AML-193 (cell line): ENCODE measurements around the gene GRIA3.

Experiments used
- DNase-seq, 2 experiments: peaks; one replicate each; lab custom pipeline; 2025; lab: John Stamatoyannopoulos, UW

The GRIA3 gene

DNA sequence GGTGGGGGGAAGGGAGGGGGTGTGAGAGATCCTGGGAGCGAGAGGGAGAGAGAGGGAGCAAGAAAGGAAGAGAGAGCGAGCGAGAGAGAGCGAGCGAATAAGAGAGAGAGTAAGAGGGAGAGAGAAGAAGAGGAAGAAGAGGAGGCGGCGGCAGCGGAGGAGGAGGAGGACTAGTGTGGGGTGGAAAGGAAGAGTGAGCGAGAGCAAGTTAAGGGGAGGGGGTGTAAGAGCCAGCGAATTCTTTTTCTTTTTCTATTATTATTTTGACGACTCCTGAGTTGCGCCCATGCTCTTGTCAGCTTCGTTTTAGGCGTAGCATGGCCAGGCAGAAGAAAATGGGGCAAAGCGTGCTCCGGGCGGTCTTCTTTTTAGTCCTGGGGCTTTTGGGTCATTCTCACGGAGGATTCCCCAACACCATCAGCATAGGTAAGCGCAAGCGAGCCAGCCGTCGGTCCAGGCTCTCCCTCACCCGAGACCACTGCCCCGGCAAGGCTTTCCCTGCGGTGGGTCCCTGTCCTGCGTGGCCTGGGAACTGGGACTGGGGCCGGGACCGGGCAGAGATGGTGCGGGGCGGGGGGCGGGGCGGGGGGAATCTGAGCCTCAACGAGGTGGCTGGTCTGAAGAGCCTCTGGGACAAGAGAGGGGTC, at the start of gene GRIA3:
GRIA3 (plus strand) TSS at position 60 of the 647 bp plus-strand sequence; CDS start at position 318, 258 bp downstream.
- DNase-seq: no peak

DNA sequence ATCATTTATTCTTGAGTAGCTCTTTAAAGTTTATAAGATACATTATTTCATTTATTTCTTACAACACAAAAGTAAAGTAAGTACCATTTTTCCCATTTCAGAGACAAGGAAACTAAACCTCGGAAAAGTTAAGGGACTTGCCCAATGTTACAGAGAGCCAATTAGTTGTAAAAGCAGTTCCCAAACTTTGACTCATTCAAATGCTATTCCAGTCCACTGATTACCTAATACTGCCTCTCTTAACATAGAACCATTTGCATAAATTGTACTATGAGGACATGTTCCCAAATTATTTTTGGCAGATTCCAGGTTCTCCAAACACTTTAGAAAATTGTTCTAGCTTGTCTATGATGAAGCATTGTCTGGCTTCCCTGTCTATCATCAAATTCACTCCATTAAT, 45.6 kb upstream of the GRIA3 start:
- DNase-seq: no peak

DNA sequence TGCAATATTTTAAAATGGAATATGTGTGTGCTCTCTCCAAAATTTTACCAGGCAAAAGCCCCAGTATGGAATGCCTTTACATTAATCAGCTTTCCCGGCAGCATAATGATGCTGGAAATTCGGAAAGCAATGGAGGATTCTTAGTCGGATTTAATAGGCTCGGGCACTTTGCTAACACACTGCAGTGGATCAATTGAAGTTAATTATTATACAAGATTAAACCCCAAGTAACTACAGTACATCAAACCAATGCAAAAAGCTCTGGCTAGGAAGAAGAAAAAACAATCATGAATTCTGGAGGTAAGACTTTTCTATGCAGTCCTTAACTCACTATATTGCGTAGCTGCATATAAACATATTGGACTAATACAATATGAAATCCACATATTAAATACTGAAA, 43.6 kb upstream of the GRIA3 start:
- no peak for DNase-seq

DNA sequence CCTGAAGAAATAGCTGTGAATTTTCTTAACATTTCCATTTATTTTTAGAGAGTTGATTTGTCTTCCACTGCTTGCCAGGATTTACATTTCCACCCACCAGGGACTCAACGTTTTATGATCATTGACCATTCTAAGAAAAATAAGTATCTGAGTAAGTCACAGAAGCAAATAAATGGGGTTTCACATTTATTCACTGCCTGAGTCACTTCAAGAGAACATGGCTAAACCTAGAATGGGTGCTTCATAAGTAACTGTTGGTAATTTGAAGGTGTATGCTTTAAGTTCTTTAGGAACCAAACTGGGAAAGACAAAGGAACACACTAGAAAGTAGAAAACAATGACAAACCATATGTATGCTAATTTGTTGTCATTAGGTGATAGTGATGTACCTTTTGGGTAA, 43.2 kb upstream of the GRIA3 start:
- DNase-seq: no peak

DNA sequence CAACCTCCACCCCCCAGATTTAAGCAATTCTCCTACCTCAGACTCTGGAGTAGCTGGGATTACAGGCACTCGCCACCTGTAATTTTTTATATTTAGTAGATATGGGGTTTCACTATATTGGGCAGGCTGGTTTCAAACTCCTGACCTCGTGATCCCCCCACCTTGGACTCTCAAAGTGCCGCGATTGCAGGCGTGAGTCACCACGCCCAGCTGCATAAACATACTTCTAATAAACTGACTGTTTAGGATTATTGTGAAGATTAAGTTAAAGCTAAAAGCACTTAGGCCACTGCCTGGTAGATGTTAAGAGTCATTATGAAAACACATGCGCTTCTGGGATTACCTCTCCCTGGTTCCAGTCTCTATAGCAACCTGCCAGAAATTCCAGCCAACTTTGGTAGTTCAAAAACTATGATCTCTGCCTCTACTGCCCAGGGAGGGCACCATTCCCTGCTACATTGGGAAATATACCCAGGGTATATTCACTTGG, 30.2 kb upstream of the GRIA3 start:
- DNase-seq: no peak

DNA sequence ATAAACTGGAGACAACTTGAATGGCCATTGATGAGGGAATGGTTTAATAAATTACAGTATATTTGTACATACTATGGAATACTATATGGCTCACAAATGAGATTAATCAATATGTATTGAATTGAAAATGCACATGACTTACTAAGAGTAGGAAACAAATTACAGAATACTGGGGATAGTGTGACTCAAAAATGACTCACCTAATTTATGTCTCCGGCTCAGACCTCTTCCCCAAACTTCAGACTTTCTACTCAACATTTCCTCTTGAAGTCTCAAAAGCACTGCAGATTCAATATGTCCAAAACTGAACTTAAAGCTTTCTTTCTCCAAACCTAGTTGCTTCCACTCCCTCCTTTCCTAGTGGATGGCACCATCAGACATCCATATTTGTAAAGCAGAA, 28.8 kb upstream of the GRIA3 start:
- no peak for DNase-seq

DNA sequence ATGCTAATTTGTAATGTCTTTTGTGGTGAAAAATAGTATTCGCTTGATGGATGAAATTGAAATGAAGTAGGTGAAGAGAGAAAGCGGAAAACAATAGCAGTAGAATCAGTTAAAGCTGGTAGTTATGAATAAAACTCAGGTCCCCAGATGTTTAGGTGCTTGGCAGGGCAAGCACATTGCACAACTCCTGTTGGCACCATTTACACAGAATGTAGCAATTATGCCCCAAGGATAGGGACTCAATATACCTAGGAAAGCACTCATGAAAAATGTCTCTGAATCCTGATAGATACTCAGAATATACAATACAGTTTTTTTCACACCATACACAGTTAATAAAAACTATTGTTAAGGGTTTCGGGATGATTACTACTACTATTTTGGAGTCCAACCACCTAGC, 26.5 kb upstream of the GRIA3 start:
- no peak for DNase-seq

DNA sequence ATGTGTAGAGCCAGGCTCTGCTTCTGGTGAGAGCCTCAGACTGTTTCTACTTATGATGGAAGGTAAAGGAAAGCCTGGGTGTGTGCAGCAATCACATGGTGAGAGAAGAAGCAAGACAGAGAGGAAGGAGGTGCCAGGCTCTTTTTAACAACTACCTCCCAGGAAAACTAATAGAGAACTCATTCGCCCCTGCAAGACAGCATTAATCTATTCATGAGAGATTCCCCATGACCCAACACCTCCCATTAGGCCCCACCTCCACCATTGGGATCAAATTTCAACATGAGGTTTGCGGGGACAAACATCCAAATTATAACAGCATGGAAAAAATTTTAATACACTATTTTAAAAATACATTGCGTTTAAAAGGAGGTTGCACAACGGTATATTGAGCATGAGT, 24.7 kb upstream of the GRIA3 start:
- DNase-seq: no peak

DNA sequence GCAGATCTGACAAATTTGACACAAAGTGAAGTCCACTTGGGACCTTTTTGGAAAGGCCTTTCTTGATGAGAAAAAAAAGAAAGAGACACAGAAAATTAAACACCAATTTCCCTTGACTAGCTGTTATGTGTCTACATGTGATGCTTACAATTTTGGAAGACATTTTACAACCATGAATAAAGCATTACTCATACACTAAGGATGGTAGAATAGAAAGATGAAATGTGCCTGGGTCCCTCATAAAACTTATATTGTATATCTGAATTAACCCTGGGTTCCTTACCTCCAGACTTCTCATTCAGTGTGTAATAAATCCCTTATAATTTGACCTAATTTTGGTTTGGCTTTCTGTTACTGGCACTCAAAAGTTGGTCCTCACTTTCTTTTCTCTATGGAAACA, 16.5 kb upstream of the GRIA3 start:
- DNase-seq: no peak

DNA sequence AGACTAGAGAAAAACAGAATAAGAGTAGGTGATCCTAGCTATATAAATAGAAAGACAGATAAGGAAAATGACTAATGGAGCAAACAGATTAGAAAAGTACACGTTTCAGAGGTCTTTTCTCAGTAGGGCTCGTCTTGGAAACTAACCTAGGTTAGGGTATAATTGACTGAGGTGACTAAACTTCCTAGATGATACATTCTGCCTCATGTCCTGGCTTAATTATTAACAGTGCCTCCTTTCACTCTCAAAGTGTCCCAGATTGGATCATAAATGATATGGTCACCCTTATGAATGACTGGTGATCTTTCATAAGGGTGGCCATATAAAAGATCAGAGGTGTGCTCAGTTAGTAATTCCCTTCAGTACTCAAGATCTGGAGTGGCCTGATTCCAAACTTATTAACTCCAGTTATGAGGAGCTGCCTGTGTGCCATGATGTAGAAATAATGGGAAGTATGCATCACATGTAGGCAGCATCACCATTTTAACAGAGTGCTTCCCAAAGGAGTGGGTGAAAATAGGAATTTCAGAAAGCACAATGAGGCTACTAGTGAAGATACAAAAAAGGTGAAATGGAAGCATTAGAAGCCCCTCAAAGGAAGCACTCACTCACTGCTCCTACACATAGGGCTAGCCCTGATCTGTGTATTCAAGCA, 14.7 kb upstream of the GRIA3 start:
- DNase-seq: no peak

DNA sequence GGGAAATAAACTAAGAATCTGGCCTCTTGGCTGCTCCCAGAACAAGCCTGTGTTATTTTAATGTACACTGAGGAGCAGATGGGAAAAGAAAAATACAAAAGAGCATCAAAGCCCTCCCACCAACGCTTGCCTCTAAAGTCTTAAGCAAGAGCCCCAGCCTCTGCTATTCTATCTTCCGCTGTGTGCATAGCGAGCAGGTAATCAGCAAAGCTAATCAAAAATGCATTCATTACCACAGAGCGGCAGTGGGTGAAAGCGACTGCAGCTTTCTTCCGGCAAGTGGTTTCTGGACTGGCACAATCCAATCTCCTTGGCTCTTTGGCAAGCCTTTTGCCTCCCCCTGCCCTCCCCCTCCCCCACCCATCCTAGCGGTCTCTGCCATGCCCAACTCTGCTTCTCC, 13.5 kb upstream of the GRIA3 start:
- DNase-seq: no peak

DNA sequence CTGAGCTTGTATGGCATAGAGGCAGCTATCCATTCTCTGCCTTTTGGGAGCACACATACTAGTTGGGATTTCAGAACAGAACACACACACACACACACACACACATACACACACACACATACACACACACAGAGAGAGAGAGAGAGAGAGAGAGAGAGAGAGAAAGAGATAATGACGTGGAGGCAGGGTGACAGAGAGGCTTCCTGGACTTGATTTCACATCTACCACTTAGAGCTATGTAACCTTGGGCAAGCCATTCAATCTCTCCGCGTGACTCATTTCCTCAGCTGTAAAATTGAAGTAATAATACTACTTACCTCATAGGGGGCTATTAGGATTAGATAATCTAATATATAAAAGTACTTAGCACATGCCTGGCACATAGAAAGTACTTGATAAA, 12.3 kb upstream of the GRIA3 start:
- DNase-seq: no peak

DNA sequence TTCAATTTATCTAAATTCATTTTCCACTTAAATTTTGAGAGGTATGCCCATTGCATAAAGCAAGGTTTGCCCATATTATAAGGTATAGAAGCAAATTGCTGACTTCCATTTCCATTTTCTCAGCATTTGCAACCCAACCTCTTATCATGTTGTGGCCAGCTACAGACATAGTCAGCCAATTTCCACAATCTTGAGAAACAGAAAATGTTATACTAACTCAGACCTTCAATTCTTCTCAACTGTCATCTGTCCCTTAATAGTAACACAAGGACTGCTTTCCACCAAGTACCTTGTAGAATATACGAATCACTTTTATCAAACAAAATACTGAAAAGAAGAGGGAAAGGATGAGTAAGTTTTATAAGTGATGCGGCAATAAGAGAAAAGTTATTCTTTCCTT, 11.2 kb upstream of the GRIA3 start:
- DNase-seq: no peak

DNA sequence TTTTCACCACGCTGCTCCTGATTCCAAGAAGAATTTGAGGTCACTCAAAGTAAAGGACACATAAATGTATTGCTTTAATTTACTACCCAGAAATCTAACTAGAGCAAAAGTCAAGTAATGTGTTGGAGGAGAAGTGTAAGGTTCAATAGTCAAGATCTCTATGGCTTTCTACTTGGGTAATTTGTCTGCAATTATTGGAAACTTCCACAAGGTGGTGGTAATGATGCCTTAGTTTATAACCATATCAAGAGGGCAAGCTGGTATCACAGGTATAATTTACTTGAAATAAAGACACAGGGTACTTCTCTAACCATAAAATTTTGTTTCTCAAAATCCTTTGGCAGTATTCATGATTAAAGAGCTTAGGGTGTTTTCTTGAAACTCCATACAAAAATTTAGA, 10.2 kb upstream of the GRIA3 start:
- DNase-seq: peak; percentile 0 to 27

DNA sequence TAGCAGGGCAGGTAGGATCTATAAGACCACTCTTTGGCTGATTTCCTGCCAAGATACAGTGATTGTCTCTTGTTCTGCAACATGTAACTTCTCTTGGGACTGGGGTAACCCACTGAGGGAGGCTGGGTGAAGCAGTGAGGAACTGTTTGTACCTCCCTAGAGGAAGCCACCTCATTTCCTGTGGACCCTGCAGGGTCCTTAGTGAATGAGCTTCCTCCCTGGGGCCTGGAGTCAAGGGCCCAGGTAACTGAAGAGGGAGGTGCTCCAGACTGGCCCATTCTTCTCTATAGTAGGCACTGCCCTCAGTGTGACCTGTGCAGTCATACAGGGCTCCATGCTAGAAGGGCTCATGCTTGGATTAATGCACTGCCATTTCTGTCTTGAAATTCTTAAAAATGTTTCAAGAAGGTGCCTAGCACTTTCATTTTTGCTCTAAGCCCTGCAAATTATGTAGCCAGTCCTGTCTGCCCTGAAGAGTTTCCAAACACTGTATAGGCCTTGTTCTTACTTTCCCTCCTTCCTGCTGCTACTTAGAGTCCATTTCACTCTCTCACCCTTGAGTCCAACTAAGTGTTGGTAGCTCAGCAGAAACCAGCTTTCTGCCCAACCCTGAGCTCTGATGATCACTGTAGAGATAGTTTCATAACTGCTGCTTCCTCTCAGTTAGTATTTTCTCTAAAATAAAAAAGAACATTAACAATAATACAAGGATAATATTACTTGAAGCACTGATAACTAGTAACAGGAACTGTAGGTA, 8.5 kb upstream of the GRIA3 start:
- DNase-seq: no peak

DNA sequence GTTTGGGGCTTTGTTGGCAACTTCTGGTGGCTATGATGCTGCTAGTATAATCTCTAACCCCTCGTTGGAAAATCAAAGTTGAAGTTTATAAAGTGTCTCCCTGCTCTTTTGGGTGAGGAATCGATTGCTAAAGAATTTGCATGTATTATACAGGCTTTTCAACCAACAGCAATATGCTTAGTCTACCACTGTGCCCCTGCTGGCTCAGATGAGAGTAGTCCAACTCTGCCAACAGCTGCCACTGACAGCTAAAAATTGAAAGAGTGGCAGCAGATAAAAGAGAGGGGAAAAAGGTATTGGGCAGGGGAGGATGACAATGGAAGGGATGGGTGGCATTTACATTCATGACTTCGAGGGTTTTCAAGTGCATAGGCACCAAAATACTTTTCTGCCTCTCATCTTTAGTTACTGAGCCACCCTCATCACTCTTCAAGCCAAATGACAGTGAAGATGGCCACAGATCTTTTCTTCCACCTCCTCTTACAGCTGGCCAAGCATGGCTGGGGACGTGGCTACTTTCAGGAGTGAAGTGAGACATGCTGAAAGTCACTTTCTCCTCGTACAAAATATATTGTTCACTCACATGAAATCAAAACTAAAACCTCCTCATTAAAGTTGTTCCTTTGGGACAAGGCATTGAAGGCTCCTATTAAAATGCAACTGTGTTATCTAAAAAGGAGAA, 2.7 kb upstream of the GRIA3 start:
- no peak for DNase-seq

DNA sequence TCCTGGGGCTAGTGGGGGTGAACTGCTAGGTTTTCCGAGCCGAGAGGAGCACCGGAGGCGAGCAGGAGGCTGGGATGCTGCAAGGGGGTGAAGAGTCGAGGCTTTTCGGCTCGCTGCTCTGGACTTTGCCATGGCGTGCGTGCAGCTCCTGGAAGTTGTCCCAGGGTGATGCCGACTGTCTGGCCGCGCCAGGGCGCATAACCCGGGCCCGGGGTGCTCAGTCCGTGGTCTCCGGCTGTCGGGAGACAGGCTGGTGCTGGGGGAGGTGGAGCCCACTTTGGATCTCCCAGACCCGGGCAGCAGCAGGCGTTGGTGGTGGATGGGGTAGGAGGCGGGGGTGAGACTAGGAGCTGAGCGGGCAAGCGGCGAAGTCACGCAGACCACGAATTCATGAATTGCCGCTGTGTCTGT, 793 bp downstream of the GRIA3 start:
- no peak for DNase-seq

DNA sequence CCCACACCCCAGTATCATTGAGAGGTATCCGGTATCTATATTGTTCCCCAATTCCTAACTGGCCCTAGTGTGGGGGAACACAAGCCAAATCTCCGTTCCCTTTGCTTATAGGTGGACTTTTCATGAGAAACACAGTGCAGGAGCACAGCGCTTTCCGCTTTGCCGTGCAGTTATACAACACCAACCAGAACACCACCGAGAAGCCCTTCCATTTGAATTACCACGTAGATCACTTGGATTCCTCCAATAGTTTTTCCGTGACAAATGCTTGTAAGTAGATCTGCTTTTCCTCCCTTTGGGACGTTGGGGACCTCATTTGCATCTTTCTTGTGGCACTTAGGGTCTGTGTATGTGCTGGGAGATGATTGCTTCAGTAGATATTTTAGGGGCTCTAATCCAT, 1.6 kb downstream of the GRIA3 start:
- DNase-seq: no peak

DNA sequence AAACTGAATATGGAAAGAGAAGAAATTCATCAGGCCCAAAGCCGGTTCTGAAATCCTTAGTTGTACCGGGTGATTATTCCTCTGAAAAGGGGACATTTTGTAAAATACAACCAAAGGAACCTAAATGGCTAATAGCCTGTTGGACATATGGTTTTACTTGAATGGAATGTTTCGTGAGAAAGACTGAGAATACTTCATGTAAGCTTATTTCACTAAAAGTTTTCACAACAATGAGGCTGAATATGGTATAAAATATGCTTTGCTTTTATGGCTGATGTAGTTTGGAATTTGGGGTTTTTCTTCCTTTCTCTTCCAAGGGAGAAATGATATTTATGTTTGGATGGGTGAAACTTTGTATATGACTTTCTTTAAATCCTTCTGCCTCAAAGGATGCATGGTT, 2.7 kb downstream of the GRIA3 start:
- DNase-seq: no peak

DNA sequence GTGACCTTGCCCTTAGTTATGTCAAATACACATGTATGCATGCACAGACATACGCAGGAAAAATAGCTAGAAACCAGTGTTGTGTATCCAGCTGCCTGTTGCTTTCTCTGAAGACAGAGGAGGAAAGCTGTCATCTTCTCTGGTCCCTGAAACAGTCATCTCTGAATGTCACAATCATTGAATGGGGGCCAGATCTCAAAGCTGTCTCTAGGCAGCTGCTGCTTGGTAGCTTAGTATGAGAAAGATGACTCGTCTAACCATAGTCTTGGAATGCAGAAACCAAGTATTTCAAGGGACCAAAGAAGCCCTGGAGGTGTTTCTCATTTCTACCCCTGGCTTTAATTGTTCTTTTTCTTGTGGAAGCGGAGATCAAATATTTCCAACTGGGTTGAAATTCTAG, 4.0 kb downstream of the GRIA3 start:
- no peak for DNase-seq

DNA sequence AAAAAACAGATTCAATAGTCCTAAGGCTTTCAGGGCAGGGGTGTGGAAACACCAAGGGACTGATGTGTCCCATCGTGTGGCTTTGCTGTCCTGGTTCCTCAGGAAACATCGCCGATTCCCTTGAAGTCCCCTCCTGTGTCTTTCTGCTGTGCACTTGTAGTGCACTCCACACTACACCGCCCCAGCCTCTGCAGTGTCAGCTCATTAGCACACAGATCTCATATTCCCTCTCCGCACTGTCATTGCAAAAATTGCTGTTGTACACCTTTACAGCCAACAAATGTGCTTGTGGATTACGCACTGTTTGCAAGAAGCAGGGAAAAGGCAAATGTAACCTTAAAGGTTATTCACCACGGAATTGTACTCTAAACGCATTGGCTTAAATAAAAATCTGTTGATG, 5.3 kb downstream of the GRIA3 start:
- no peak for DNase-seq

DNA sequence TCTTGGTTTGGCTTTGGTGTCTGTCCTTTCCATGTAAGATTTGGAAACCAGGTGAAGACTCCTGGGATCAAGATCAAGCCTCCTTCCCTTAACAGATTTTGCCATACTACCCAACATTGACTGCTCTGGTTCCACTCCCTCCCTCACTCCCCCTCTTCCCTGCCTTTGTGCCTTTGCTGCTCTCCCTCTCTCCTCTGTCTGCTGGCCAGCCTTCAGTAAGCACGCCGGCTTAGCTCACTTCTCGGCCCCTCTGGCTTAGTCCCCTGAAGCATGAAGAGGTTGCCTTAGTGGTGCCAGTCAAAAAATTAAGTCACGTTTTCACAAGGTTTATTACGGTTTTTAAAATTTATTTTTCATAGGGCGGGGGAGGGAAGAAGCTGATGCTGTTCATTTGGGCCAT, 6.0 kb downstream of the GRIA3 start:
- DNase-seq: no peak

DNA sequence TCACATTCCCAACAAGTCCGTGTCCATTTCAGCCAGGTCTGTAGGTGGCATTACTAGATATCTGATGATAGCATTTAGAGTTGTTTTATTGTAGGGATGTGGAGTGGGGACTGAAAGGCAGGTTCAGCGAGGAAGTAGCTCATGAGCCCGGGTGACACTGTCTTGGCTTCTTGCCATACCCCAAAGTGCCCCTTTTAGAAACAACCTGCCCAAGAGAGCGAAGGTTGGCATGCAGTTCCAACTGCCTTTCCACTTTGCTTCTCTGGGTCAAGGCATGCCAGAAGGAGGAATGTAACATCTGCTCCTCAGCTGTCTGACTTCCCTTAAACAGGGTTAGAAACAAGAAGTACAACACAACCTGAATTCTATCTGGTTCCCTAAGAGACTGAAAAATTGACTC, 9.0 kb downstream of the GRIA3 start:
- no peak for DNase-seq
